Esophagus mucosa (tissue), 1 donor: ENCODE data around the gene CCDC91. TPM values are rescaled to one million over a fixed set of nuclear protein-coding genes. Genes with fewer than 3 reads are reported as not detected.

ENCODE experiments used
- ATAC-seq: fragments of 200-7000 bp; cut with Tn5 transposase; one replicate; pipeline ENCODE4 v1.9.1; 2020
- total RNA-seq: library from RNA; stranded (reverse); gene quantifications from one replicate; pipeline ENCODE4 v1.2.4, GENCODE V29; 2023
- donor health status: DM: yes; HTN: yes; CAD: no.

Gene CCDC91
- 13.3 TPM for total RNA-seq

GRCh38 chr12:28190321-28191050 lies at the start of gene CCDC91:
Gene CCDC91, plus strand, starts transcription at chr12:28190456. Its CDS starts 66,760 bp downstream, at chr12:28257216.
- ATAC-seq, result peak; percentile 93

GRCh38 chr12:28144059-28144458 lies 46.2 kb upstream of the CCDC91 start:
- peak; percentile 98 for ATAC-seq

- ATAC-seq, result no peak
Measured at GRCh38 chr12:28144532-28144931, 45.7 kb upstream of the CCDC91 start.

- ATAC-seq, result no peak
Measured at GRCh38 chr12:28145216-28145615, 45.0 kb upstream of the CCDC91 start.

GRCh38 chr12:28149279-28149678 lies 41.0 kb upstream of the CCDC91 start:
- ATAC-seq, result no peak

GRCh38 chr12:28156362-28156761 lies 33.9 kb upstream of the CCDC91 start:
- no peak for ATAC-seq

GRCh38 chr12:28156804-28157203 lies 33.5 kb upstream of the CCDC91 start:
- ATAC-seq, result no peak

GRCh38 chr12:28158353-28158752 lies 31.9 kb upstream of the CCDC91 start:
- no peak for ATAC-seq

GRCh38 chr12:28159688-28160087 lies 30.6 kb upstream of the CCDC91 start:
- ATAC-seq, result no peak

- no peak for ATAC-seq
Measured at GRCh38 chr12:28161697-28162096, 28.6 kb upstream of the CCDC91 start.

- no peak for ATAC-seq
Measured at GRCh38 chr12:28162697-28163096, 27.6 kb upstream of the CCDC91 start.

GRCh38 chr12:28164644-28165275 lies 25.5 kb upstream of the CCDC91 start:
- no peak for ATAC-seq

- no peak for ATAC-seq
Measured at GRCh38 chr12:28167981-28168485, 22.2 kb upstream of the CCDC91 start.

- ATAC-seq, result no peak
Measured at GRCh38 chr12:28171356-28172060, 18.7 kb upstream of the CCDC91 start.

- ATAC-seq, result peak; percentile 88
Measured at GRCh38 chr12:28172434-28173030, 17.7 kb upstream of the CCDC91 start.

- ATAC-seq, result no peak
Measured at GRCh38 chr12:28173440-28173839, 16.8 kb upstream of the CCDC91 start.

- ATAC-seq, result no peak
Measured at GRCh38 chr12:28175098-28175589, 15.1 kb upstream of the CCDC91 start.

- no peak for ATAC-seq
Measured at GRCh38 chr12:28176295-28176694, 14.0 kb upstream of the CCDC91 start.

GRCh38 chr12:28177461-28177860 lies 12.8 kb upstream of the CCDC91 start:
- ATAC-seq, result no peak

GRCh38 chr12:28177905-28178304 lies 12.4 kb upstream of the CCDC91 start:
- ATAC-seq, result no peak

- no peak for ATAC-seq
Measured at GRCh38 chr12:28178775-28179174, 11.5 kb upstream of the CCDC91 start.

GRCh38 chr12:28180786-28181185 lies 9.5 kb upstream of the CCDC91 start:
- no peak for ATAC-seq

- ATAC-seq, result no peak
Measured at GRCh38 chr12:28184375-28184774, 5.9 kb upstream of the CCDC91 start.
